Suprapubic skin (tissue), 4 donors: ENCODE results near the gene TMC3. TPM values are rescaled to one million over a fixed set of nuclear protein-coding genes. Genes with fewer than 3 reads are reported as not detected.

Experiments used
- DNase-seq, 2 donors: peaks; one replicate each; pipeline ENCODE4 v3.0.0-alpha.2; 2019; ENCODE audit warnings: low spot score in 2 of 2
- H3K27ac ChIP-seq: fragments of 200-600 bp; sonication (generic); one replicate; pipeline ENCODE4 v1.5.1; 2019
- H3K27me3 ChIP-seq: fragments of 200-600 bp; sonication (generic); one replicate; pipeline ENCODE4 v1.5.1; 2019
- H3K36me3 ChIP-seq: fragments of 200-600 bp; sonication (generic); one replicate; pipeline ENCODE4 v1.5.1; 2019
- H3K4me1 ChIP-seq: fragments of 200-600 bp; sonication (generic); one replicate; pipeline ENCODE4 v1.5.1; 2019
- H3K4me3 ChIP-seq: fragments of 200-600 bp; sonication (generic); one replicate; pipeline ENCODE4 v1.5.1; 2019; ENCODE audit warnings: mild to moderate bottlenecking
- H3K9me3 ChIP-seq: fragments of 200-600 bp; sonication (generic); one replicate; pipeline ENCODE4 v1.5.1; 2019
- CTCF ChIP-seq, 2 donors: fragments of 200-600 bp in 1 of 2; fragments of 450-650 bp in 1 of 2; sonication (generic) in 1 of 2; IDR thresholded peaks; one replicate each; pipeline ENCODE4 v1.5.1; 2016 to 2019; ENCODE audit warnings: antibody characterized with exemption in 2 of 2, mild to moderate bottlenecking in 1 of 2, moderate library complexity in 1 of 2
- EP300 ChIP-seq: sonication (generic); formaldehyde crosslinking; IDR thresholded peaks from one replicate; pipeline ENCODE4 v1.6.1; 2017; ENCODE audit warnings: antibody characterized with exemption
- POLR2A ChIP-seq, 2 donors: fragments of 450-650 bp; IDR thresholded peaks; one replicate each; pipeline ENCODE4 v1.6.1; 2017; ENCODE audit warnings: antibody characterized with exemption in 2 of 2, mild to moderate bottlenecking in 2 of 2, moderate library complexity in 2 of 2
- POLR2AphosphoS5 ChIP-seq, 3 donors: sonication (generic); formaldehyde crosslinking; IDR thresholded peaks; one replicate each; pipeline ENCODE4 v1.6.1; 2017; ENCODE audit warnings: antibody characterized with exemption in 3 of 3
- WGBS: methylation state at CpG from one replicate; pipeline ENCODE4 v1.1.5; 2018; 5-methylcytosine and 5-hydroxymethylcytosine counted together
- total RNA-seq, 4 donors: library from RNA; depleted of rRNA; stranded (reverse); fragments of >200 nt; gene quantifications; one replicate each; pipeline ENCODE4 v1.1.0, GENCODE V29; 2016

Gene TMC3
- total RNA-seq, 4 donors from 2014 or later, result 0.16 TPM; not detected in 3

GRCh38 chr15:81311752-81312464 is 62.1 kb downstream of the TMC3 start:
- Histone ChIP-seq H3K27ac (peak overlapping the region; percentile 84), H3K4me1 (peaks cover 34% of the 10 kb centered on the region), H3K9me3 (no peaks in the 10 kb centered on the region), H3K27me3 (no peaks in the 10 kb centered on the region), H3K4me3 (no peak overlapping the region), H3K36me3 (peaks cover 36% of the 10 kb centered on the region)
- TF ChIP-seq EP300 (no peak), POLR2AphosphoS5 (IDR thresholded peaks at IDR 0.05) (no peak)
- DNase-seq, result no peak
- 71% methylated on average over 10 of the region's 10 CpGs for WGBS

GRCh38 chr15:81310480-81310879 is 63.5 kb downstream of the TMC3 start:
- Histone ChIP-seq H3K27ac (no peak overlapping the region), H3K27me3 (no peaks in the 10 kb centered on the region), H3K4me3 (no peak overlapping the region), H3K36me3 (peaks cover 50% of the 10 kb centered on the region), H3K4me1 (peaks cover 38% of the 10 kb centered on the region), H3K9me3 (no peaks in the 10 kb centered on the region)
- 99% methylated on average over 5 of the region's 5 CpGs for WGBS
- no peak for DNase-seq
- TF ChIP-seq POLR2A (IDR thresholded peaks at IDR 0.05), result no peak
- TF ChIP-seq CTCF (IDR thresholded peaks at IDR 0.05), result no peak
- TF ChIP-seq POLR2AphosphoS5 (IDR thresholded peaks at IDR 0.05), result no peak
- TF ChIP-seq EP300, result no peak

- DNase-seq, result no peak
- H3K27ac ChIP-seq, result no peak overlapping the region
- peaks cover 55% of the 10 kb centered on the region for H3K36me3 ChIP-seq
Observed at GRCh38 chr15:81309647-81310450, 64.2 kb downstream of the TMC3 start.

GRCh38 chr15:81308260-81308659 is 65.8 kb downstream of the TMC3 start:
- no peak overlapping the region for H3K4me3 ChIP-seq

More at GRCh38 chr15:81309647-81310450, 64.2 kb downstream of the TMC3 start:
- WGBS, result 90% methylated on average over 8 of the region's 8 CpGs
- H3K4me1 ChIP-seq, result peaks cover 43% of the 10 kb centered on the region
- no peaks in the 10 kb centered on the region for H3K27me3 ChIP-seq
- no peak for TF ChIP-seq POLR2AphosphoS5 (IDR thresholded peaks at IDR 0.05)
- no peak for TF ChIP-seq CTCF (IDR thresholded peaks at IDR 0.05)
- TF ChIP-seq EP300, result no peak
- TF ChIP-seq POLR2A (IDR thresholded peaks at IDR 0.05), result no peak
- no peaks in the 10 kb centered on the region for H3K9me3 ChIP-seq
- no peak overlapping the region for H3K4me3 ChIP-seq

GRCh38 chr15:81304226-81304625 is 69.8 kb downstream of the TMC3 start:
- H3K36me3 ChIP-seq, result peaks cover 84% of the 10 kb centered on the region

More at GRCh38 chr15:81308260-81308659, 65.8 kb downstream of the TMC3 start:
- no peaks in the 10 kb centered on the region for H3K27me3 ChIP-seq
- H3K27ac ChIP-seq, result no peak overlapping the region
- DNase-seq, result no peak
- no peaks in the 10 kb centered on the region for H3K9me3 ChIP-seq
- WGBS, result 77% methylated on average over 2 of the region's 2 CpGs
- no peak for TF ChIP-seq POLR2AphosphoS5 (IDR thresholded peaks at IDR 0.05)
- no peak for TF ChIP-seq EP300
- TF ChIP-seq POLR2A (IDR thresholded peaks at IDR 0.05), result no peak
- TF ChIP-seq CTCF (IDR thresholded peaks at IDR 0.05), result no peak
- H3K4me1 ChIP-seq, result peaks cover 46% of the 10 kb centered on the region
- peaks cover 70% of the 10 kb centered on the region for H3K36me3 ChIP-seq

More at GRCh38 chr15:81304226-81304625, 69.8 kb downstream of the TMC3 start:
- Histone ChIP-seq H3K4me1 (peaks cover 40% of the 10 kb centered on the region), H3K27ac (peak overlapping the region; percentile 36), H3K9me3 (no peaks in the 10 kb centered on the region), H3K4me3 (no peak overlapping the region), H3K27me3 (no peaks in the 10 kb centered on the region)
- WGBS, result 47% methylated on average over 5 of the region's 5 CpGs
- TF ChIP-seq CTCF (IDR thresholded peaks at IDR 0.05), result no peak
- TF ChIP-seq EP300, result no peak
- no peak for TF ChIP-seq POLR2AphosphoS5 (IDR thresholded peaks at IDR 0.05)
- TF ChIP-seq POLR2A (IDR thresholded peaks at IDR 0.05), result no peak
- DNase-seq, result no peak
